Caco-2 (cell line): ENCODE results near the gene SART1. TPM values are rescaled to one million over a fixed set of nuclear protein-coding genes. Genes with fewer than 3 reads are reported as not detected.

Experiments
- BruUV-seq: library from RNA; stranded (reverse); fragments of 400-500 nt; replicated peaks from 2 replicates; lab custom pipeline; 2021; lab: Mats Ljungman, UMichigan
- CTCF ChIA-PET: fragments of 300-600 bp; sonication (Branson Sonifier 250); formaldehyde crosslinking; loops from one replicate; lab custom pipeline; 2022; ENCODE audit warnings: antibody characterized with exemption; lab: Charles Lee
- POLR2A ChIA-PET: fragments of 300-600 bp; sonication (Branson Sonifier 250); formaldehyde crosslinking; loops from one replicate; lab custom pipeline; 2022; ENCODE audit warnings: antibody characterized with exemption; lab: Charles Lee
- DNase-seq, 2 experiments: peaks; one replicate each; pipeline versions ENCODE4 v3.0.0 to v3.0.0-alpha.2; 2020 to 2022
- H3K27me3 ChIP-seq: replicated peaks from 2 replicates; pipeline ENCODE4 v1.6.0; 2011; ENCODE audit warnings: low read length; ENCODE audit not compliant: control insufficient read depth, insufficient read depth
- H3K36me3 ChIP-seq: 2 replicates; pipeline ENCODE4 v1.5.1; 2011; ENCODE audit warnings: low read length; ENCODE audit not compliant: control insufficient read depth, insufficient read depth
- H3K4me1 ChIP-seq: fragments of 250-450 bp; sonication (Bioruptor Pico); 2 replicates; pipeline ENCODE4 v1.5.1; 2020; ENCODE audit warnings: mild to moderate bottlenecking
- H3K4me3 ChIP-seq: 2 replicates; pipeline ENCODE4 v1.5.1; 2011; ENCODE audit warnings: low read depth, mild to moderate bottlenecking, control low read depth, low read length
- H3K9me3 ChIP-seq: fragments of 250-450 bp; sonication (Bioruptor Pico); 2 replicates; pipeline ENCODE4 v1.5.1; 2020; ENCODE audit warnings: mild to moderate bottlenecking, moderate library complexity
- H3K27ac Mint-ChIP-seq: one replicate; pipeline ENCODE4 v1.8.0; 2022; ENCODE audit warnings: mixed read lengths; ENCODE audit not compliant: unreplicated experiment
- H3K27me3 Mint-ChIP-seq: one replicate; pipeline ENCODE4 v1.8.0; 2022; ENCODE audit warnings: mixed read lengths; ENCODE audit not compliant: insufficient read depth, unreplicated experiment
- H3K36me3 Mint-ChIP-seq: one replicate; pipeline ENCODE4 v1.8.0; 2022; ENCODE audit warnings: mild to moderate bottlenecking, mixed read lengths; ENCODE audit not compliant: insufficient read depth, unreplicated experiment
- H3K4me1 Mint-ChIP-seq: one replicate; pipeline ENCODE4 v1.8.0; 2022; ENCODE audit warnings: low read depth, mixed read lengths; ENCODE audit not compliant: unreplicated experiment
- H3K4me3 Mint-ChIP-seq: one replicate; pipeline ENCODE4 v1.8.0; 2022; ENCODE audit warnings: mild to moderate bottlenecking, moderate library complexity, mixed read lengths; ENCODE audit not compliant: unreplicated experiment
- H3K9me3 Mint-ChIP-seq: one replicate; pipeline ENCODE4 v1.8.0; 2022; ENCODE audit warnings: mixed read lengths; ENCODE audit not compliant: unreplicated experiment
- CTCF ChIP-seq, 2 experiments: fragments of 200-600 bp in 1 of 2; IDR thresholded peaks; 1 replicate in 1 of 2; 2 replicates in 1 of 2; pipeline versions ENCODE4 v1.5.1 to v1.8.0; 2011 to 2022; ENCODE audit warnings: antibody characterized with exemption in 1 of 2, control low read depth in 1 of 2, inconsistent platforms in 1 of 2, low read depth in 1 of 2, low read length in 1 of 2, mild to moderate bottlenecking in 1 of 2, moderate library complexity in 1 of 2; ENCODE audit not compliant: insufficient read depth in 1 of 2, severe bottlenecking in 1 of 2, unreplicated experiment in 1 of 2
- intact Hi-C: fragments of 100-400 bp; cut with micrococcal nuclease; formaldehyde crosslinking; loops from one replicate; pipeline ENCODE4 v1.10.0; 2022; ENCODE audit not compliant: unreplicated experiment
- total RNA-seq: library from RNA; stranded (reverse); gene quantifications from 2 replicates; pipeline ENCODE4 v1.2.3, GENCODE V29; 2022

Gene SART1
- total RNA-seq, 1 experiment from 2014 or later = 78.0 TPM

- H3K4me1 Mint-ChIP-seq = peaks cover 7% of the 10 kb centered on the region
- Histone ChIP-seq H3K4me3 (no peak overlapping the region), H3K36me3 (no peaks in the 10 kb centered on the region), H3K27me3 (no peaks in the 10 kb centered on the region), H3K9me3 (no peaks in the 10 kb centered on the region), H3K4me1 (peaks cover 21% of the 10 kb centered on the region)
- BruUV-seq = no TSS peak
- H3K27me3 Mint-ChIP-seq = no peaks in the 10 kb centered on the region
- POLR2A ChIA-PET = interaction anchor here (0.7 kb wide), 1 partner anchor 11 kb away, joined by 3 read pairs; the partner anchor contains the start of gene BANF1
- H3K4me3 Mint-ChIP-seq = no peak overlapping the region
- no peak for DNase-seq
- CTCF ChIA-PET = interaction anchor here (1.6 kb wide), 1 partner anchor 9 kb away, joined by 7 read pairs; no protein-coding TSS in a partner anchor
- intact Hi-C loops = no loop called here
- no peaks in the 10 kb centered on the region for H3K9me3 Mint-ChIP-seq
- H3K27ac Mint-ChIP-seq = no peak overlapping the region
- no peak for TF ChIP-seq CTCF (IDR thresholded peaks at IDR 0.05; ENCODE audit: insufficient read depth in 1 of 2, low read depth in 1 of 2, low read length in 1 of 2, severe bottlenecking in 1 of 2, unreplicated experiment in 1 of 2)
- peaks cover 9% of the 10 kb centered on the region for H3K36me3 Mint-ChIP-seq
Observed at GRCh38 chr11:66012946-66013761, 51.6 kb downstream of the SART1 start.

GRCh38 chr11:66013762-66014100, 52.2 kb downstream of the SART1 start:
- H3K36me3 ChIP-seq = no peaks in the 10 kb centered on the region
- H3K4me1 Mint-ChIP-seq = peaks cover 7% of the 10 kb centered on the region
- H3K9me3 ChIP-seq = no peaks in the 10 kb centered on the region
- H3K4me3 ChIP-seq = no peak overlapping the region
- peaks cover 5% of the 10 kb centered on the region for H3K36me3 Mint-ChIP-seq
- intact Hi-C loops = no loop called here
- POLR2A ChIA-PET = no interaction called here
- no TSS peak for BruUV-seq
- H3K27me3 Mint-ChIP-seq = no peaks in the 10 kb centered on the region
- no peak overlapping the region for H3K27ac Mint-ChIP-seq
- CTCF ChIA-PET = interaction anchor here (1.6 kb wide), 1 partner anchor 9 kb away, joined by 7 read pairs; no protein-coding TSS in a partner anchor
- H3K4me1 ChIP-seq = peaks cover 21% of the 10 kb centered on the region
- H3K27me3 ChIP-seq = no peaks in the 10 kb centered on the region
- no peak overlapping the region for H3K4me3 Mint-ChIP-seq
- H3K9me3 Mint-ChIP-seq = no peaks in the 10 kb centered on the region
- DNase-seq = no peak
- TF ChIP-seq CTCF (IDR thresholded peaks at IDR 0.05; ENCODE audit: insufficient read depth in 1 of 2, low read depth in 1 of 2, low read length in 1 of 2, severe bottlenecking in 1 of 2, unreplicated experiment in 1 of 2) = no peak

- no peak for TF ChIP-seq CTCF (IDR thresholded peaks at IDR 0.05; ENCODE audit: insufficient read depth in 1 of 2, low read depth in 1 of 2, low read length in 1 of 2, severe bottlenecking in 1 of 2, unreplicated experiment in 1 of 2)
- H3K9me3 ChIP-seq = no peaks in the 10 kb centered on the region
- Mint-ChIP-seq H3K36me3 (peaks cover 5% of the 10 kb centered on the region), H3K9me3 (no peaks in the 10 kb centered on the region), H3K4me1 (peaks cover 7% of the 10 kb centered on the region), H3K27me3 (no peaks in the 10 kb centered on the region), H3K27ac (no peak overlapping the region), H3K4me3 (no peak overlapping the region)
- no peaks in the 10 kb centered on the region for H3K36me3 ChIP-seq
- ChIA-PET CTCF (no interaction called here), POLR2A (no interaction called here)
- no peak overlapping the region for H3K4me3 ChIP-seq
- intact Hi-C loops = no loop called here
- no peak for DNase-seq
- H3K27me3 ChIP-seq = no peaks in the 10 kb centered on the region
- no TSS peak for BruUV-seq
- peaks cover 21% of the 10 kb centered on the region for H3K4me1 ChIP-seq
Observed at GRCh38 chr11:66014804-66015453, 53.4 kb downstream of the SART1 start.
